Hepatocyte (in vitro differentiated cells): ENCODE data around the gene PDE6C. TPM values are rescaled to one million over a fixed set of nuclear protein-coding genes. Genes with fewer than 3 reads are reported as not detected.

Experiments used
- DNase-seq: peaks from one replicate; pipeline ENCODE4 v3.0.0-alpha.2; 2016; ENCODE audit warnings: low spot score
- H2AFZ ChIP-seq: fragments of 200-600 bp; sonication (generic); 2 replicates; pipeline ENCODE4 v1.6.0; 2016; ENCODE audit warnings: antibody characterized with exemption, mild to moderate bottlenecking
- H3K27ac ChIP-seq: fragments of 200-600 bp; sonication (generic); 2 replicates; pipeline ENCODE4 v1.5.1; 2016; ENCODE audit warnings: mild to moderate bottlenecking
- H3K27me3 ChIP-seq: fragments of 200-600 bp; sonication (generic); 2 replicates; pipeline ENCODE4 v1.6.1; 2016
- H3K36me3 ChIP-seq: fragments of 200-600 bp; sonication (generic); replicated peaks from 2 replicates; pipeline ENCODE4 v1.5.1; 2016; ENCODE audit warnings: low read depth; ENCODE audit not compliant: insufficient read depth
- H3K4me1 ChIP-seq: fragments of 200-600 bp; sonication (generic); 2 replicates; pipeline ENCODE4 v1.5.1; 2016; ENCODE audit warnings: mild to moderate bottlenecking, moderate library complexity; ENCODE audit not compliant: insufficient read depth
- H3K4me2 ChIP-seq: fragments of 200-600 bp; sonication (generic); 2 replicates; pipeline ENCODE4 v1.6.0; 2016
- H3K4me3 ChIP-seq: fragments of 200-600 bp; sonication (generic); 2 replicates; pipeline ENCODE4 v1.5.1; 2016; ENCODE audit warnings: mild to moderate bottlenecking
- H3K79me2 ChIP-seq: fragments of 200-600 bp; sonication (generic); 2 replicates; pipeline ENCODE4 v1.6.0; 2017; ENCODE audit warnings: mild to moderate bottlenecking
- H3K9me2 ChIP-seq: fragments of 200-600 bp; sonication (generic); replicated peaks from 2 replicates; pipeline ENCODE4 v1.6.0; 2017; ENCODE audit warnings: mild to moderate bottlenecking; ENCODE audit not compliant: insufficient read depth
- H3K9me3 ChIP-seq: fragments of 200-600 bp; sonication (generic); 2 replicates; pipeline ENCODE4 v1.5.1; 2016; ENCODE audit warnings: low read depth, mild to moderate bottlenecking
- H4K20me1 ChIP-seq: fragments of 200-600 bp; sonication (generic); 2 replicates; pipeline ENCODE4 v1.6.0; 2016; ENCODE audit warnings: mild to moderate bottlenecking; ENCODE audit not compliant: insufficient read depth, poor library complexity, severe bottlenecking
- CTCF ChIP-seq: fragments of 200-600 bp; sonication (generic); IDR thresholded peaks from 2 replicates; pipeline ENCODE4 v1.5.1; 2016; ENCODE audit warnings: antibody characterized with exemption, mild to moderate bottlenecking; ENCODE audit not compliant: poor library complexity
- EZH2 ChIP-seq: fragments of 200-600 bp; sonication (generic); IDR thresholded peaks from 2 replicates; pipeline ENCODE4 v1.6.1; 2016; ENCODE audit warnings: antibody characterized with exemption, mild to moderate bottlenecking, borderline replicate concordance
- EZH2phosphoT487 ChIP-seq: fragments of 200-600 bp; sonication (generic); IDR thresholded peaks from one replicate; pipeline ENCODE4 v1.6.1; 2018; ENCODE audit warnings: antibody characterized with exemption, mild to moderate bottlenecking, low read depth, moderate library complexity; ENCODE audit not compliant: unreplicated experiment, severe bottlenecking
- WGBS: methylation state at CpG from one replicate; pipeline ENCODE4 v1.1.6; 2016; ENCODE audit warnings: low lambda C conversion rate; ENCODE audit errors: missing lambda C conversion rate; 5-methylcytosine and 5-hydroxymethylcytosine counted together
- polyA plus RNA-seq: library from polyadenylated mRNA; unstranded; fragments of >200 nt; fragmentation: Nextera tagmentation; extraction: Ambion mirVana; gene quantifications from 2 replicates; pipeline ENCODE4 v1.2.1, GENCODE V29; 2016
- total RNA-seq: library from RNA; depleted of rRNA; stranded (reverse); fragments of >200 nt; gene quantifications from 2 replicates; pipeline ENCODE4 v1.2.3, GENCODE V29; 2014

PDE6C gene
- total and polyA plus RNA-seq, 2 experiments from 2014 or later: 0.07 to 0.15 TPM

- peaks cover 12% of the 10 kb centered on the region for H3K4me1 ChIP-seq
- no peaks in the 10 kb centered on the region for H3K36me3 ChIP-seq
- no peak overlapping the region for H3K27ac ChIP-seq
- H2AFZ ChIP-seq: no peak overlapping the region
- H3K27me3 ChIP-seq: peaks cover 14% of the 10 kb centered on the region
- H3K4me2 ChIP-seq: peak overlapping the region; percentile 20
- no peaks in the 10 kb centered on the region for H3K9me3 ChIP-seq
- WGBS: 86% methylated on average over 5 of the region's 5 CpGs
- H3K79me2 ChIP-seq: no peaks in the 10 kb centered on the region
- H3K9me2 ChIP-seq: no peaks in the 10 kb centered on the region
- no peak overlapping the region for H3K4me3 ChIP-seq
- TF ChIP-seq EZH2phosphoT487 (no peak), EZH2 (no peak), CTCF (no peak)
- H4K20me1 ChIP-seq: no peaks in the 10 kb centered on the region
- no peak for DNase-seq
Measured at GRCh38 chr10:93598157-93598556, 14.2 kb upstream of the PDE6C start.

GRCh38 chr10:93599335-93599734 is 13.0 kb upstream of the PDE6C start:
- H3K4me1 ChIP-seq: peaks cover 12% of the 10 kb centered on the region
- no peaks in the 10 kb centered on the region for H3K79me2 ChIP-seq
- H2AFZ ChIP-seq: no peak overlapping the region
- WGBS: 64% methylated on average over 1 of the region's 1 CpG
- DNase-seq: no peak
- peaks cover 16% of the 10 kb centered on the region for H3K27me3 ChIP-seq
- no peaks in the 10 kb centered on the region for H3K36me3 ChIP-seq
- no peaks in the 10 kb centered on the region for H3K9me2 ChIP-seq
- no peak for TF ChIP-seq CTCF
- TF ChIP-seq EZH2: no peak
- no peak for TF ChIP-seq EZH2phosphoT487
- no peaks in the 10 kb centered on the region for H4K20me1 ChIP-seq
- H3K4me3 ChIP-seq: no peak overlapping the region
- peak overlapping the region; percentile 96 for H3K4me2 ChIP-seq
- no peaks in the 10 kb centered on the region for H3K9me3 ChIP-seq
- H3K27ac ChIP-seq: no peak overlapping the region

GRCh38 chr10:93599778-93600177 is 12.6 kb upstream of the PDE6C start:
- Histone ChIP-seq H3K9me3 (no peaks in the 10 kb centered on the region), H3K9me2 (no peaks in the 10 kb centered on the region), H3K27ac (no peak overlapping the region), H3K4me3 (no peak overlapping the region), H3K79me2 (no peaks in the 10 kb centered on the region), H3K36me3 (no peaks in the 10 kb centered on the region), H2AFZ (no peak overlapping the region), H3K4me2 (peak overlapping the region; percentile 96), H3K27me3 (peaks cover 16% of the 10 kb centered on the region), H3K4me1 (peaks cover 12% of the 10 kb centered on the region), H4K20me1 (no peaks in the 10 kb centered on the region)
- 90% methylated on average over 4 of the region's 4 CpGs for WGBS
- DNase-seq: no peak
- TF ChIP-seq EZH2: no peak
- TF ChIP-seq EZH2phosphoT487: no peak
- TF ChIP-seq CTCF: no peak
